HepG2 (cell line): ENCODE data around the gene PKD2L1. TPM values are rescaled to one million over a fixed set of nuclear protein-coding genes. Genes with fewer than 3 reads are reported as not detected.

ENCODE experiments used
- ARNTL ChIP-seq: sonication (generic); formaldehyde crosslinking; IDR thresholded peaks from 2 replicates; pipeline ENCODE4 v1.4.0; 2020; ENCODE audit warnings: mild to moderate bottlenecking, missing genetic modification reagents
- ATF5 ChIP-seq: sonication (generic); formaldehyde crosslinking; IDR thresholded peaks from 2 replicates; pipeline ENCODE4 v1.4.0; 2020; ENCODE audit warnings: mild to moderate bottlenecking, low read depth, missing genetic modification reagents
- CENPX ChIP-seq: sonication (generic); formaldehyde crosslinking; IDR thresholded peaks from 2 replicates; pipeline ENCODE4 v1.9.0; 2021; ENCODE audit warnings: mild to moderate bottlenecking, missing genetic modification reagents, moderate library complexity
- CTCF ChIP-seq: sonication (generic); formaldehyde crosslinking; IDR thresholded peaks from 2 replicates; pipeline ENCODE4 v1.5.0; 2020; ENCODE audit warnings: mild to moderate bottlenecking, missing genetic modification reagents, moderate library complexity
- DMAP1 ChIP-seq: IDR thresholded peaks from 2 replicates; pipeline ENCODE4 v1.6.1; 2016
- FOXA1 ChIP-seq, 2 experiments: fragments of 450-650 bp in 1 of 2; sonication (generic) in 1 of 2; formaldehyde crosslinking in 1 of 2; IDR thresholded peaks; 2 replicates each; pipeline versions ENCODE4 v1.4.0 to v1.6.1; 2016 to 2020; ENCODE audit warnings: missing genetic modification reagents in 1 of 2
- JUN ChIP-seq: sonication (generic); formaldehyde crosslinking; IDR thresholded peaks from 2 replicates; pipeline ENCODE4 v1.4.0; 2020; ENCODE audit warnings: mild to moderate bottlenecking, missing genetic modification reagents
- MAZ ChIP-seq, 2 experiments: sonication (generic) in 1 of 2; formaldehyde crosslinking in 1 of 2; IDR thresholded peaks; 2 replicates each; pipeline versions ENCODE4 v1.5.0 to v1.6.1; 2012 to 2020; ENCODE audit warnings: low read depth in 2 of 2, mild to moderate bottlenecking in 2 of 2, borderline replicate concordance in 1 of 2, improper control_type of control experiment in 1 of 2, low read length in 1 of 2, missing genetic modification reagents in 1 of 2, moderate library complexity in 1 of 2
- NCOA1 ChIP-seq: sonication (generic); formaldehyde crosslinking; IDR thresholded peaks from 2 replicates; pipeline ENCODE4 v1.9.0; 2021; ENCODE audit warnings: missing genetic modification reagents
- POLR2A ChIP-seq, 2 experiments: IDR thresholded peaks; 2 replicates each; pipeline ENCODE4 v1.6.1; 2011; ENCODE audit warnings: low read depth in 2 of 2, low read length in 2 of 2, mild to moderate bottlenecking in 1 of 2, moderate library complexity in 1 of 2; ENCODE audit not compliant: insufficient read depth in 1 of 2
- PTBP1 ChIP-seq: fragments of 200-400 bp; formaldehyde crosslinking; IDR thresholded peaks from 2 replicates; pipeline ENCODE4 v1.6.1; 2018; ENCODE audit warnings: low read length, low read depth; ENCODE audit not compliant: poor library complexity, severe bottlenecking
- RBAK ChIP-seq: sonication (generic); formaldehyde crosslinking; IDR thresholded peaks from 2 replicates; pipeline ENCODE4 v1.5.1; 2020; ENCODE audit warnings: mild to moderate bottlenecking, missing genetic modification reagents
- RBM39 ChIP-seq: fragments of 200-400 bp; formaldehyde crosslinking; IDR thresholded peaks from one replicate; pipeline ENCODE4 v1.6.1; 2018; ENCODE audit warnings: antibody characterized with exemption, mild to moderate bottlenecking, low read depth, low read length; ENCODE audit not compliant: poor library complexity, severe bottlenecking
- TEAD3 ChIP-seq: optimal IDR thresholded peaks from 2 replicates; pipeline ENCODE3; 2016; ENCODE audit warnings: borderline replicate concordance
- XRCC5 ChIP-seq: fragments of 200-400 bp; formaldehyde crosslinking; optimal IDR thresholded peaks from 2 replicates; pipeline ENCODE3; 2017; ENCODE audit warnings: mild to moderate bottlenecking, low read length
- ZNF138 ChIP-seq: sonication (generic); formaldehyde crosslinking; IDR thresholded peaks from 2 replicates; pipeline ENCODE4 v1.5.0; 2020; ENCODE audit warnings: mild to moderate bottlenecking, low read depth, missing genetic modification reagents
- ZNF260 ChIP-seq: sonication (generic); formaldehyde crosslinking; IDR thresholded peaks from 2 replicates; pipeline ENCODE4 v1.4.0; 2020; ENCODE audit warnings: missing genetic modification reagents, low read depth, mild to moderate bottlenecking, borderline replicate concordance
- ZNF382 ChIP-seq: sonication (generic); formaldehyde crosslinking; IDR thresholded peaks from 2 replicates; pipeline ENCODE4 v1.5.0; 2020; ENCODE audit warnings: missing genetic modification reagents, mild to moderate bottlenecking, borderline replicate concordance
- ZNF569 ChIP-seq: sonication (generic); formaldehyde crosslinking; IDR thresholded peaks from 2 replicates; pipeline ENCODE4 v1.5.0; 2020; ENCODE audit warnings: mild to moderate bottlenecking, missing genetic modification reagents, moderate library complexity, borderline replicate concordance
- polyA plus RNA-seq, 8 experiments: library from polyadenylated mRNA; depleted of rRNA in 3 of 8; stranded (reverse) in 7 of 8; unstranded in 1 of 8; fragments of >200 nt; fragmentation: Illumina TruSeq in 4 of 8; extraction: Trizol in 4 of 8; gene quantifications; 2 replicates each; pipeline versions ENCODE4 v1.2.1 to v1.2.3, GENCODE V29; 2011 to 2016; ENCODE audit warnings: low read depth in 4 of 8, missing spikeins in 1 of 8, mixed read lengths in 1 of 8; ENCODE audit not compliant: insufficient read depth in 1 of 8
- total RNA-seq, 5 experiments: library from RNA; depleted of rRNA; stranded (reverse); fragments of >200 nt; fragmentation: Illumina TruSeq; extraction: Trizol; gene quantifications; 2 replicates each; pipeline ENCODE4 v1.2.3, GENCODE V29; 2016; ENCODE audit warnings: low read depth in 1 of 5
- TF ChIP-seq, protein P1 (sequence below): sonication (generic); formaldehyde crosslinking; IDR thresholded peaks from 2 replicates; pipeline ENCODE4 v1.4.0; 2020; ENCODE audit warnings: mild to moderate bottlenecking, low read depth, missing genetic modification reagents
- TF ChIP-seq, protein P2 (sequence below): sonication (generic); formaldehyde crosslinking; IDR thresholded peaks from 2 replicates; pipeline ENCODE4 v1.4.0; 2020; ENCODE audit warnings: low read depth, mild to moderate bottlenecking, missing genetic modification reagents
- TF ChIP-seq, protein P3 (sequence below): IDR thresholded peaks from 2 replicates; pipeline ENCODE4 v1.6.1; 2016; ENCODE audit warnings: mild to moderate bottlenecking, missing biosample characterization, missing genetic modification reagents

Gene PKD2L1
- total and polyA plus RNA-seq, 2 of the 13 experiments (the other 11 are each of a cell fraction or from before 2014, with no cell fraction given): 0.07 to 0.15 TPM

- TF ChIP-seq ZNF260: no peak
- TF ChIP-seq, protein P1, sequence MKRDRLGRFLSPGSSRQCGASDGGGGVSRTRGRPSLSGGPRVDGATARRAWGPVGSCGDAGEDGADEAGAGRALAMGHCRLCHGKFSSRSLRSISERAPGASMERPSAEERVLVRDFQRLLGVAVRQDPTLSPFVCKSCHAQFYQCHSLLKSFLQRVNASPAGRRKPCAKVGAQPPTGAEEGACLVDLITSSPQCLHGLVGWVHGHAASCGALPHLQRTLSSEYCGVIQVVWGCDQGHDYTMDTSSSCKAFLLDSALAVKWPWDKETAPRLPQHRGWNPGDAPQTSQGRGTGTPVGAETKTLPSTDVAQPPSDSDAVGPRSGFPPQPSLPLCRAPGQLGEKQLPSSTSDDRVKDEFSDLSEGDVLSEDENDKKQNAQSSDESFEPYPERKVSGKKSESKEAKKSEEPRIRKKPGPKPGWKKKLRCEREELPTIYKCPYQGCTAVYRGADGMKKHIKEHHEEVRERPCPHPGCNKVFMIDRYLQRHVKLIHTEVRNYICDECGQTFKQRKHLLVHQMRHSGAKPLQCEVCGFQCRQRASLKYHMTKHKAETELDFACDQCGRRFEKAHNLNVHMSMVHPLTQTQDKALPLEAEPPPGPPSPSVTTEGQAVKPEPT (CRISPR knock-in tag): 0 out of 2 replicates have a peak, but pooled peaks have one; percentile 54
- TF ChIP-seq TEAD3 (CRISPR knock-in tag): peak; percentile 81
- no peak for TF ChIP-seq NCOA1
- TF ChIP-seq ZNF382 (CRISPR knock-in tag): no peak
- TF ChIP-seq FOXA1 (IDR thresholded peaks at IDR 0.05): no peak
- TF ChIP-seq FOXA1 (CRISPR knock-in tag; IDR thresholded peaks at IDR 0.05): no peak
- TF ChIP-seq ZNF138: no peak
- TF ChIP-seq ZNF569 (CRISPR knock-in tag): no peak
- TF ChIP-seq JUN (CRISPR knock-in tag): no peak
- TF ChIP-seq ARNTL (CRISPR knock-in tag): peak; percentile 33; the same call in 1 of the 2 replicates
- TF ChIP-seq MAZ (IDR thresholded peaks at IDR 0.05; ENCODE audit: borderline replicate concordance, low read depth, low read length): 0 out of 2 replicates have a peak, but pooled peaks have one; percentile 26
- TF ChIP-seq MAZ (CRISPR knock-in tag; IDR thresholded peaks at IDR 0.05; ENCODE audit: low read depth): no peak
- TF ChIP-seq PTBP1: no peak
- TF ChIP-seq CENPX (CRISPR knock-in tag): no peak
- TF ChIP-seq RBM39: no peak
- no peak for TF ChIP-seq XRCC5
- TF ChIP-seq, protein P2, sequence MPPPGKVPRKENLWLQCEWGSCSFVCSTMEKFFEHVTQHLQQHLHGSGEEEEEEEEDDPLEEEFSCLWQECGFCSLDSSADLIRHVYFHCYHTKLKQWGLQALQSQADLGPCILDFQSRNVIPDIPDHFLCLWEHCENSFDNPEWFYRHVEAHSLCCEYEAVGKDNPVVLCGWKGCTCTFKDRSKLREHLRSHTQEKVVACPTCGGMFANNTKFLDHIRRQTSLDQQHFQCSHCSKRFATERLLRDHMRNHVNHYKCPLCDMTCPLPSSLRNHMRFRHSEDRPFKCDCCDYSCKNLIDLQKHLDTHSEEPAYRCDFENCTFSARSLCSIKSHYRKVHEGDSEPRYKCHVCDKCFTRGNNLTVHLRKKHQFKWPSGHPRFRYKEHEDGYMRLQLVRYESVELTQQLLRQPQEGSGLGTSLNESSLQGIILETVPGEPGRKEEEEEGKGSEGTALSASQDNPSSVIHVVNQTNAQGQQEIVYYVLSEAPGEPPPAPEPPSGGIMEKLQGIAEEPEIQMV (CRISPR knock-in tag): 0 out of 2 replicates have a peak, but pooled peaks have one; percentile 37
- TF ChIP-seq, protein P3, sequence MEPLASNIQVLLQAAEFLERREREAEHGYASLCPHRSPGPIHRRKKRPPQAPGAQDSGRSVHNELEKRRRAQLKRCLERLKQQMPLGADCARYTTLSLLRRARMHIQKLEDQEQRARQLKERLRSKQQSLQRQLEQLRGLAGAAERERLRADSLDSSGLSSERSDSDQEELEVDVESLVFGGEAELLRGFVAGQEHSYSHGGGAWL (CRISPR knock-in tag): no peak
- 0 out of 2 replicates have a peak, but pooled peaks have one; percentile 55 for TF ChIP-seq ATF5 (CRISPR knock-in tag)
- no peak for TF ChIP-seq RBAK (CRISPR knock-in tag)
- peak; percentile 71; the same call in 1 of the 2 replicates for TF ChIP-seq DMAP1 (CRISPR knock-in tag)
- no peak for TF ChIP-seq CTCF (CRISPR knock-in tag)
- peak; percentile 78 to 81 for TF ChIP-seq POLR2A (IDR thresholded peaks at IDR 0.05; ENCODE audit: insufficient read depth in 1 of 2, low read depth in 2 of 2, low read length in 2 of 2)
Observed at GRCh38 chr10:100267239-100268104, 62.6 kb downstream of the PKD2L1 start, which contains the start of gene CWF19L1 (continued).
